Left lung (tissue), 10 donors: ENCODE measurements around the gene SH3BP5. TPM values are rescaled to one million over a fixed set of nuclear protein-coding genes. Genes with fewer than 3 reads are reported as not detected.

Source experiments
- ATAC-seq: fragments of 200-7000 bp; cut with Tn5 transposase; one replicate; pipeline ENCODE4 v1.9.1; 2020; ENCODE audit warnings: moderate library complexity
- DNase-seq, 4 donors: peaks; one replicate each; pipeline ENCODE4 v3.0.0-alpha.2; 2013 to 2020
- H3K27ac ChIP-seq, 2 donors: fragments of 200-600 bp; sonication (generic) in 1 of 2; one replicate each; pipeline versions ENCODE4 v1.5.0 to v1.8.0; 2020 to 2021
- H3K27me3 ChIP-seq, 2 donors: fragments of 200-600 bp; sonication (generic) in 1 of 2; one replicate each; pipeline versions ENCODE4 v1.5.0 to v1.8.0; 2020 to 2021
- H3K36me3 ChIP-seq, 2 donors: fragments of 200-600 bp; sonication (generic) in 1 of 2; one replicate each; pipeline versions ENCODE4 v1.5.0 to v1.8.0; 2020 to 2021
- H3K4me1 ChIP-seq, 2 donors: fragments of 200-600 bp; one replicate each; pipeline ENCODE4 v1.8.0; 2021
- H3K4me3 ChIP-seq, 2 donors: fragments of 200-600 bp; sonication (generic) in 1 of 2; one replicate each; pipeline versions ENCODE4 v1.5.0 to v1.8.0; 2020 to 2021; ENCODE audit warnings: mild to moderate bottlenecking in 1 of 2
- H3K9me3 ChIP-seq, 2 donors: fragments of 200-600 bp; sonication (generic) in 1 of 2; one replicate each; pipeline versions ENCODE4 v1.5.0 to v1.8.0; 2020 to 2021
- intact Hi-C, 2 donors: fragments of 100-400 bp; cut with DNase I; formaldehyde crosslinking; loops; one replicate each; pipeline versions ENCODE4 v1.11.2 to v1.14.2; 2022
- polyA plus RNA-seq, 6 donors: library from polyadenylated mRNA; unstranded; fragments of 120-200 nt; gene quantifications; one replicate each; pipeline ENCODE4 v1.2.1, GENCODE V29; 2013; ENCODE audit not compliant: insufficient read length in 6 of 6
- total RNA-seq, 2 donors: library from RNA; stranded (reverse); fragmentation: NEBNext Ultra II Directional; extraction: Animal tissue kit (Norgen Biotek cat#: 25700); gene quantifications; one replicate each; pipeline ENCODE4 v1.2.1, GENCODE V29; 2021
- TF ChIP-seq, protein P1 (sequence below), 2 donors: fragments of 200-600 bp; sonication (generic) in 1 of 2; IDR thresholded peaks; one replicate each; pipeline versions ENCODE4 v1.5.0 to v1.8.0; 2021; ENCODE audit warnings: antibody characterized with exemption in 2 of 2
- donor health status: DM: no; HTN: yes; CAD: no.
- donor health status: DM: no; HTN: no; CAD: no.

Gene SH3BP5
- total and polyA plus RNA-seq, 8 donors = 53.3 to 65.5 (median 60.9) TPM

DNA sequence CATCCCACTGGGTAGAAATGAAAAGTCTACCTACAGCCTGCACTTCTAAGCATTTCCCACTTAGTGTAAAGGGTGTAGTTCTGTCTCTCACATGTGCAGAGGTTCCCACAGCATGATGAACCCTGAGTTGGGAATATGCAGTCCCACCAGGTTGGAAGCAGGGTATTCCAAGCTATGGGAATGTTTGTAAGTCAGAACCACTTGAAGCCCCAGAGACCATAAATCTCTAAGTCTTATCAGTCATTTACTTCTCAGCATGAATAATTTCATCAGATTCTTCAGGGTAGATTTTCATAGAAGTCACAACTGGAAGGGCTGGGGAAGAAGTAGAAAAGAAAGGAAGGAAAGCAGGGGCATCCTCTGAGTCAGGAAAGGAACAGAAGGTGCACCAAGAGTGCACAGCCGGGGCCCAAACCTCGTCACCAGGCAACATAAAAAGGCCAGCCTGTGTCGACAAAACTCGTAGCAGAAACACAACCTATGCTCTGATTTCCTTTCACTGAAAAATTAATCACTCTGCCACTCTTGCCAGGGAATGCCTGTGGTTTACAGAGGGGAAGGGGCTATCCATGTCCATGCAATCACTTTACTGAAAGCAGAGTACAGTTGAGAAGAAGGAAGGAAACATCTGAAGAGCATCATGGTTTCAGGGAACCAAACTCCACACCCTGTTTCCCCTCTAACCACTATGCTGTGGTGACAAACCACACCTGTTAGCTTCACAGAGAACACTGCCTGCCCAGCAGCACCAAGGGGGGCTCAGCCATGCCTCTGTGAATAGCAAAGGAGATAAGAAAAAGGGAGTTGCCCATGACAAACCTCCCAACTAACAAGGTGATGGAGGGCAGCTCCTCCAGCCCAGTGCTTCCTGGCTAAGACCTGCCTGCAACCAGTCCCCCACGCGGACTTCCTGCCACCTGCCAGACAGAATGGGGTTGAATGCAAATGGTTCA, 40.5 kb downstream of the SH3BP5 start:
- TF ChIP-seq, protein P1, sequence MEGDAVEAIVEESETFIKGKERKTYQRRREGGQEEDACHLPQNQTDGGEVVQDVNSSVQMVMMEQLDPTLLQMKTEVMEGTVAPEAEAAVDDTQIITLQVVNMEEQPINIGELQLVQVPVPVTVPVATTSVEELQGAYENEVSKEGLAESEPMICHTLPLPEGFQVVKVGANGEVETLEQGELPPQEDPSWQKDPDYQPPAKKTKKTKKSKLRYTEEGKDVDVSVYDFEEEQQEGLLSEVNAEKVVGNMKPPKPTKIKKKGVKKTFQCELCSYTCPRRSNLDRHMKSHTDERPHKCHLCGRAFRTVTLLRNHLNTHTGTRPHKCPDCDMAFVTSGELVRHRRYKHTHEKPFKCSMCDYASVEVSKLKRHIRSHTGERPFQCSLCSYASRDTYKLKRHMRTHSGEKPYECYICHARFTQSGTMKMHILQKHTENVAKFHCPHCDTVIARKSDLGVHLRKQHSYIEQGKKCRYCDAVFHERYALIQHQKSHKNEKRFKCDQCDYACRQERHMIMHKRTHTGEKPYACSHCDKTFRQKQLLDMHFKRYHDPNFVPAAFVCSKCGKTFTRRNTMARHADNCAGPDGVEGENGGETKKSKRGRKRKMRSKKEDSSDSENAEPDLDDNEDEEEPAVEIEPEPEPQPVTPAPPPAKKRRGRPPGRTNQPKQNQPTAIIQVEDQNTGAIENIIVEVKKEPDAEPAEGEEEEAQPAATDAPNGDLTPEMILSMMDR (IDR thresholded peaks at IDR 0.05) = no peak
- intact Hi-C loops = no loop called here
- Histone ChIP-seq H3K27me3 (no peaks in the 10 kb centered on the region), H3K27ac (peak overlapping the region; percentile 8 to 96), H3K4me1 (peaks cover 25 to 100% of the 10 kb centered on the region in 2 donors), H3K4me3 (no peak overlapping the region), H3K9me3 (no peaks in the 10 kb centered on the region), H3K36me3 (no peaks in the 10 kb centered on the region)
- peak in 1 of 4 donors; percentile 33 for DNase-seq
- ATAC-seq = no peak

DNA sequence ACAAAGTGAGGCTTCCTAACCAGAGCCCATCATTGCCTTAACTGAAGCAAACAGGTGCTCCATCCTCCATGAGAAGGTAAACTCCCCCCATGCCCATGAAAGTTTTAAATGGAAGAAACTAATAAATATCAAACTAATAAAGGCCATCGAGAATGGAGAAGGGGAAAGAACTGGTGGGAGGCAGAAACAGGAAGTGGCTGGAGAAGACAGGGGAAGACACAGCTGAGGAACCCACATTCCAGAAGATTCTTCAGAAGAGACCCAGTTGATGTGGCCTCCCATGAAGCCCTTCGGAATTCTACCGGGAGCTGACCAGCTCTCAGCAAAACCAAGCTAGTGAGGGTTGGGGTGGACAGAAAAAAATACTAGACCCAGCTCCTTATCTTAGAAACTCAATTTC, 41.6 kb downstream of the SH3BP5 start:
- intact Hi-C loops = no loop called here
- peak overlapping the region; percentile 14 to 96 for H3K27ac ChIP-seq
- DNase-seq (peak in 1 of 4 donors; percentile 27), ATAC-seq (no peak)
- H3K36me3 ChIP-seq = peaks cover 0 to 6% of the 10 kb centered on the region in 2 donors
- no peaks in the 10 kb centered on the region for H3K9me3 ChIP-seq
- H3K27me3 ChIP-seq = no peaks in the 10 kb centered on the region
- peaks cover 26 to 100% of the 10 kb centered on the region in 2 donors for H3K4me1 ChIP-seq
- TF ChIP-seq, protein P1 (IDR thresholded peaks at IDR 0.05) = no peak
- H3K4me3 ChIP-seq = no peak overlapping the region

DNA sequence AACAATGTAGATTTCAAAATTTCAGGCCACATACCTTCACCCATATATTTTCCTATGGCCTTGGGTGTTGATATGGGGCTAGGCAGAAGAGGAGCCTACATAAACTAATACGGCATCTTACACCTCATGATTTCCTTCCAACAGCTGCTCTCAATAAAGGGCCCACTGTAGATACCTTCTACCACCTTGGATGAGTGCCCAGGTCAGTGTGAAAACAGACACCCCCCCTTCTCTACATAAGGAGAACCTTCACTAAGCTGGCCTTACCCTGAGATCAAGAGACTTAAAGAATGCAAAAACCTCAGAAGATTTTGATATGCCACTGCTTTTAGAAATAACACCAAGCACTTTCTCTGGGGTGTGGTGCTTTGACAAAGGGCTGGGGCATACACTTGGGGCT, 42.7 kb downstream of the SH3BP5 start:
- no peaks in the 10 kb centered on the region for H3K27me3 ChIP-seq
- peaks cover 0 to 6% of the 10 kb centered on the region in 2 donors for H3K36me3 ChIP-seq
- intact Hi-C loops = no loop called here
- TF ChIP-seq, protein P1 (IDR thresholded peaks at IDR 0.05) = no peak
- H3K9me3 ChIP-seq = no peaks in the 10 kb centered on the region
- peaks cover 26 to 96% of the 10 kb centered on the region in 2 donors for H3K4me1 ChIP-seq
- DNase-seq = no peak
- no peak for ATAC-seq
- H3K4me3 ChIP-seq = no peak overlapping the region
- H3K27ac ChIP-seq = peak overlapping the region in 1 of 2 donors; percentile 96

DNA sequence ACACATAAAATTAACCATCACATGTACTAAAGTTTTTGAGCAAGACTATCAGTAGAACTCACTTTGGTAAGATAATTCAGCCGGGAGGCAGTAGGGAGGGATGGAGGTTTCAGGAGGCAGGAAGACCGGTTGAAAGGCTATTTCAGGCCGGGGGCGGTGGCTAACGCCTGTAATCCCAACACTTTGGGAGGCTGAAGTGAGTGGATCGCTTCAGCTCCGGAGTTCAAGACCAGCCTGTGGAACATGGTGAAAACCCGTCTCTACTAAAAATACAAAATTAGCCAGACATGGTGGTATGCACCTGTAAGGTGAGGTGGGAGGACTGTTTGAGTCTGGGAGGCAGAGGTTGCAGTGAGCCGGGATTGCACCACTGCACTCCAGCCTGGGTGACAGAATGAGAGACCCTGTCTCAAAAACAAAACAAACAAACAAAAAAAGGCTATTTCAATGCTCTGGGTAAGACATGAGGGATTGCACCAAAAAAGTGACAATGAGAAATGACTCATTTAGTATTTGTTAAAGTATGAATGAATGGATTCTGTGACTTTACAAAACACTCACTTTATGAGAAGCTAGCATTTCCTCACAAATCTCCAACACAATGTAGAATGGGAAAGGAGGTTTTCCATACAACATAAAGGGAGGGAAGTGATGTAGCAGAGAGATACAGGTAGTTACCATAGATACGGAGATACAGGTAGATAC, 43.9 kb downstream of the SH3BP5 start:
- Histone ChIP-seq H3K27ac (peak overlapping the region; percentile 46 to 83), H3K27me3 (no peaks in the 10 kb centered on the region), H3K9me3 (no peaks in the 10 kb centered on the region), H3K4me3 (no peak overlapping the region), H3K4me1 (peaks cover 25 to 91% of the 10 kb centered on the region in 2 donors), H3K36me3 (peaks cover 0 to 6% of the 10 kb centered on the region in 2 donors)
- intact Hi-C loops = no loop called here
- DNase-seq (no peak), ATAC-seq (no peak)
- TF ChIP-seq, protein P1 (IDR thresholded peaks at IDR 0.05) = no peak
